Measurements from ENCODE around the gene BBS7. TPM values are rescaled to one million over a fixed set of nuclear protein-coding genes. Genes with fewer than 3 reads are reported as not detected.

The BBS7 gene
- total and polyA plus RNA-seq, 10 of the 15 experiments (the other 5 are each of a cell fraction or from before 2014, with no cell fraction given), result 5.2 to 15.2 (median 9.0) TPM

GRCh38 chr4:121898150-121898549, 27.9 kb upstream of the BBS7 start (continued):
- TF ChIP-seq USF2 (IDR thresholded peaks at IDR 0.05; ENCODE audit: borderline replicate concordance, low read depth, low read length) (no peak), JUND (IDR thresholded peaks at IDR 0.05; ENCODE audit: low read depth, low read length) (no peak), PRDM15 (CRISPR knock-in tag; IDR thresholded peaks at IDR 0.05) (no peak), FOXM1 (IDR thresholded peaks at IDR 0.05; ENCODE audit: low read depth, low read length) (no peak), HDAC2 (IDR thresholded peaks at IDR 0.05) (no peak), MTA3 (IDR thresholded peaks at IDR 0.05; ENCODE audit: borderline replicate concordance, low read length) (no peak)

- no peak for DNase-seq (ENCODE audit: low read depth, low spot score)
- POLR2A ChIA-PET, result interaction anchor here (0.7 kb wide), 1 partner anchor 581 kb away, joined by 3 read pairs; no protein-coding TSS in a partner anchor
- no peak for TF ChIP-seq DPF2 (IDR thresholded peaks at IDR 0.05)
- TF ChIP-seq MEF2A (IDR thresholded peaks at IDR 0.05; ENCODE audit: insufficient read depth, low read depth, low read length), result no peak
- TF ChIP-seq ETV6 (conservative IDR thresholded peaks at IDR 0.05 in 1 of 2, IDR thresholded peaks at IDR 0.05 in 1 of 2; ENCODE audit: borderline replicate concordance in 1 of 2, low read depth in 1 of 2), result no peak
- no peak for TF ChIP-seq CUX1 (IDR thresholded peaks at IDR 0.05; ENCODE audit: insufficient replicate concordance, low read depth, low read length)
- TF ChIP-seq ZNF24 (IDR thresholded peaks at IDR 0.05), result no peak
- no peak for TF ChIP-seq SREBF2 (IDR thresholded peaks at IDR 0.05; ENCODE audit: low read length)
- TF ChIP-seq MTA2 (IDR thresholded peaks at IDR 0.05; ENCODE audit: low read depth), result no peak
- no peak for TF ChIP-seq CHD4 (IDR thresholded peaks at IDR 0.05)
- TF ChIP-seq NFIC (IDR thresholded peaks at IDR 0.05; ENCODE audit: low read depth, low read length), result no peak
Observed at GRCh38 chr4:121888134-121888533, 17.9 kb upstream of the BBS7 start.

More at GRCh38 chr4:121888134-121888533, 17.9 kb upstream of the BBS7 start:
- Histone ChIP-seq H3K79me2 (ENCODE audit: control insufficient read depth, insufficient read depth, low read length) (no peaks in the 10 kb centered on the region), H2AFZ (ENCODE audit: control insufficient read depth, low read depth, low read length) (no peak overlapping the region), H3K4me3 (no peak overlapping the region), H3K36me3 (ENCODE audit: control insufficient read depth in 2 of 2, insufficient read depth in 2 of 2, low read length in 1 of 2) (no peaks in the 10 kb centered on the region), H3K27ac (ENCODE audit: control insufficient read depth, insufficient read depth) (no peak overlapping the region), H3K4me2 (ENCODE audit: control insufficient read depth, insufficient read depth) (no peak overlapping the region), H3K9ac (ENCODE audit: control insufficient read depth, insufficient read depth, low read length) (no peak overlapping the region), H3K27me3 (replicated peaks in 1 of 2; ENCODE audit: control insufficient read depth in 2 of 2, insufficient read depth in 2 of 2, low read length in 1 of 2) (no peaks in the 10 kb centered on the region), H3K9me3 (replicated peaks; ENCODE audit: control insufficient read depth, insufficient read depth, low read length) (no peaks in the 10 kb centered on the region), H4K20me1 (ENCODE audit: control insufficient read depth, insufficient read depth) (no peaks in the 10 kb centered on the region), H3K4me1 (ENCODE audit: control insufficient read depth, insufficient read depth, low read length) (no peaks in the 10 kb centered on the region)
- ChIA-PET SMC1A (ENCODE audit: uncharacterized antibody, unreplicated experiment) (interaction anchor here (1.1 kb wide), 1 partner anchor 12 kb away, joined by 3 read pairs; no protein-coding TSS in a partner anchor), RAD21 (ENCODE audit: unreplicated experiment) (no interaction called here), CTCF (interaction anchor here (1.2 kb wide), 1 partner anchor 13 kb away, joined by 3 read pairs; no protein-coding TSS in a partner anchor)
- intact Hi-C loops (cut with micrococcal nuclease; ENCODE audit: unreplicated experiment), result no loop called here
- BruUV-seq (replicated peaks), result no TSS peak
- in situ Hi-C loops (cut with MboI), result no loop called here
- ATAC-seq (no peak), FAIRE-seq (no peak)
- 100% methylated on average over 1 of the region's 1 CpG for WGBS (ENCODE audit: insufficient coverage, insufficient replicate concordance, low lambda C conversion rate, missing lambda C conversion rate)
